OCI-LY3 (cell line): ENCODE results near the gene MATN1.

Experiments used
- H2AFZ ChIP-seq: fragments of 200-600, 300-600 bp; shearing (Covaris generic); 2 replicates; pipeline ENCODE4 v1.6.0; 2014; ENCODE audit warnings: antibody characterized with exemption, low read depth, low read length
- H3K27ac ChIP-seq: fragments of 200-600, 300-600 bp; sonication (generic); 2 replicates; pipeline ENCODE4 v1.5.1; 2014; ENCODE audit warnings: mild to moderate bottlenecking, low read length, moderate library complexity, mixed read lengths
- H3K27me3 ChIP-seq: fragments of 200-600, 300-600 bp; sonication (generic); 2 replicates; pipeline ENCODE4 v1.6.1; 2014; ENCODE audit warnings: low read depth, low read length, mixed read lengths
- H3K36me3 ChIP-seq: fragments of 200-600, 300-600 bp; sonication (generic); replicated peaks from 2 replicates; pipeline ENCODE3; 2014; ENCODE audit warnings: low read depth, low read length, mixed read lengths
- H3K4me1 ChIP-seq: fragments of 300-600, 200-600 bp; sonication (generic); 2 replicates; pipeline ENCODE4 v1.6.1; 2014; ENCODE audit warnings: low read length, mixed read lengths
- H3K4me2 ChIP-seq: fragments of 200-600, 300-600 bp; sonication (generic); 2 replicates; pipeline ENCODE4 v1.6.1; 2014; ENCODE audit warnings: low read length, mixed read lengths
- H3K4me3 ChIP-seq: fragments of 300-600, 200-600 bp; sonication (generic); 2 replicates; pipeline ENCODE4 v1.5.1; 2014; ENCODE audit warnings: antibody characterized with exemption, mild to moderate bottlenecking, low read length, moderate library complexity
- H3K79me2 ChIP-seq: fragments of 300-600, 200-600 bp; shearing (Covaris generic); 2 replicates; pipeline ENCODE4 v1.6.1; 2014; ENCODE audit warnings: mild to moderate bottlenecking, low read length, mixed read lengths
- H3K9ac ChIP-seq: fragments of 300-600, 200-600 bp; shearing (Covaris generic); 2 replicates; pipeline ENCODE4 v1.6.0; 2014; ENCODE audit warnings: mild to moderate bottlenecking, low read length, moderate library complexity
- H3K9me3 ChIP-seq: fragments of 200-600, 300-600 bp; shearing (Covaris generic); 2 replicates; pipeline ENCODE4 v1.6.1; 2014; ENCODE audit warnings: low read length, mixed read lengths; ENCODE audit not compliant: insufficient read depth
- H4K20me1 ChIP-seq: fragments of 200-600, 300-600 bp; sonication (generic); 2 replicates; pipeline ENCODE4 v1.6.1; 2016; ENCODE audit warnings: low read length, mixed read lengths; ENCODE audit not compliant: insufficient read depth
- CTCF ChIP-seq: fragments of 200-600, 300-600 bp; sonication (generic); IDR thresholded peaks from 2 replicates; pipeline ENCODE4 v1.5.1; 2014; ENCODE audit warnings: antibody characterized with exemption, low read length, low read depth
- EZH2phosphoT487 ChIP-seq: fragments of 200-600 bp; shearing (Covaris generic); IDR thresholded peaks from 2 replicates; pipeline ENCODE4 v1.6.1; 2018; ENCODE audit warnings: antibody characterized with exemption, mixed run types, low read depth

The MATN1 gene

GRCh38 chr1:30735668-30736498 lies 12.5 kb upstream of the MATN1 start:
- H3K4me1 ChIP-seq, result peaks cover 8% of the 10 kb centered on the region
- no peaks in the 10 kb centered on the region for H3K9me3 ChIP-seq
- no peak overlapping the region for H2AFZ ChIP-seq
- H3K9ac ChIP-seq, result no peak overlapping the region
- H4K20me1 ChIP-seq, result peaks cover 46% of the 10 kb centered on the region
- no peak overlapping the region for H3K4me2 ChIP-seq
- H3K79me2 ChIP-seq, result peaks cover 6% of the 10 kb centered on the region; the same call in 1 of the 2 replicates
- H3K27me3 ChIP-seq, result no peaks in the 10 kb centered on the region
- peaks cover 69% of the 10 kb centered on the region for H3K36me3 ChIP-seq
- H3K4me3 ChIP-seq, result no peak overlapping the region
- no peak for TF ChIP-seq CTCF
- no peak for TF ChIP-seq EZH2phosphoT487
- no peak overlapping the region for H3K27ac ChIP-seq

DNA sequence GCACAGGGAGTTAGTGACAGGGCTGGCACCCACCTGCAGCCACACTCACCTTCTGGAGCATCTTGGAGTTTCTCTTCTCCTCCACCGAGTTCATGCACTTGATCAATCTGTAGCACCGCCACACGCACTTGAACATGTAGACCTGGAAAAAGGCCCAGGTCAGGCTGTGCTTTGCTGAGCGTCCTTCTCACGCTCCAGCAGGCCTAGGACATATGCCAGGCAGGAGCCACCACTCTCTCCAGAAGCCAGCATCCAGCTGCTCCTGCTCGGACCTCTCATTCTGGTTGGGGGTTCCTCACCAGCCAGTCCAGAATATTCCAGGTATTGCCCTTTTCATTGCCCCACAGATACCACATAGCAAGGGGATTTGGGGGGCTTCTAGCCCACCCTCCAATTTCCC lies 11.7 kb upstream of the MATN1 start:
- H3K9me3 ChIP-seq, result no peaks in the 10 kb centered on the region
- no peaks in the 10 kb centered on the region for H3K27me3 ChIP-seq
- H3K4me3 ChIP-seq, result no peak overlapping the region
- H3K36me3 ChIP-seq, result peaks cover 64% of the 10 kb centered on the region
- no peak for TF ChIP-seq EZH2phosphoT487
- H3K4me1 ChIP-seq, result peaks cover 15% of the 10 kb centered on the region
- H3K9ac ChIP-seq, result no peak overlapping the region
- peaks cover 40% of the 10 kb centered on the region; the same call in 1 of the 2 replicates for H4K20me1 ChIP-seq
- H3K4me2 ChIP-seq, result no peak overlapping the region
- H2AFZ ChIP-seq, result no peak overlapping the region
- no peaks in the 10 kb centered on the region; the same call in 1 of the 2 replicates for H3K79me2 ChIP-seq
- no peak overlapping the region for H3K27ac ChIP-seq

- Histone ChIP-seq H3K36me3 (peaks cover 59% of the 10 kb centered on the region), H3K9ac (no peak overlapping the region), H3K27me3 (no peaks in the 10 kb centered on the region), H4K20me1 (peaks cover 35% of the 10 kb centered on the region; the same call in 1 of the 2 replicates), H3K4me2 (no peak overlapping the region), H3K4me3 (no peak overlapping the region), H3K79me2 (no peaks in the 10 kb centered on the region; the same call in 1 of the 2 replicates), H2AFZ (no peak overlapping the region), H3K9me3 (no peaks in the 10 kb centered on the region), H3K27ac (no peak overlapping the region), H3K4me1 (peaks cover 16% of the 10 kb centered on the region)
- TF ChIP-seq EZH2phosphoT487 (no peak), CTCF (no peak)
Measured at GRCh38 chr1:30734580-30734979, 11.2 kb upstream of the MATN1 start.

DNA sequence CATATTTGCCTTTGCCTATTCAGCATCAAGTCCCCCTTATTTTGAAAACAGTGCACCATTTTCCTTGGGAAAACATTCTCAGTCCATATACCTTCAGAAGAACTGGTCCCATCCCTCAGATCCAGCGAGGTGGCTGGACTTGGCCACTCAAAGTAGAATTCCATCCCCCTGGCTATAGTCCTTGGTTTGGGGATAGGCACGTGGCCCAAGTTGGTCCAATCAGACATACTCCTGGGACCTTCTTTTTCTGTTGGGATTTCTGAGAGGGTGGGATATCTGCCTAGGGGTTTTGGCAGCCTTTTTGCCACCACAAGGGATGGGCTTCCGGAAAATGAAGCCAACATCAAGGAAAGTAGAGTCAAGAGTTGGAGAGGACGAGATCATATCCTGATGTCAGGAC lies 10.7 kb upstream of the MATN1 start:
- TF ChIP-seq CTCF (no peak), EZH2phosphoT487 (no peak)
- Histone ChIP-seq H4K20me1 (peaks cover 30% of the 10 kb centered on the region; the same call in 1 of the 2 replicates), H3K4me2 (no peak overlapping the region), H3K4me1 (peaks cover 16% of the 10 kb centered on the region), H3K79me2 (no peaks in the 10 kb centered on the region; the same call in 1 of the 2 replicates), H2AFZ (no peak overlapping the region), H3K27ac (no peak overlapping the region), H3K9me3 (no peaks in the 10 kb centered on the region), H3K9ac (no peak overlapping the region), H3K27me3 (no peaks in the 10 kb centered on the region), H3K36me3 (peaks cover 54% of the 10 kb centered on the region), H3K4me3 (no peak overlapping the region)
